Ascending aorta (tissue), 2 donors: Measurements from ENCODE around the gene PICK1. TPM values are rescaled to one million over a fixed set of nuclear protein-coding genes. Genes with fewer than 3 reads are reported as not detected.

Source experiments
- DNase-seq, 2 donors: peaks; one replicate each; pipeline ENCODE4 v3.0.0-alpha.2; 2019; ENCODE audit warnings: low spot score in 2 of 2
- H3K27ac ChIP-seq, 2 donors: fragments of 200-600 bp; sonication (generic); one replicate each; pipeline ENCODE4 v1.5.1; 2016 to 2017; ENCODE audit warnings: mild to moderate bottlenecking in 1 of 2
- H3K27me3 ChIP-seq: fragments of 200-600 bp; sonication (generic); one replicate; pipeline ENCODE4 v1.5.1; 2017
- H3K36me3 ChIP-seq, 2 donors: fragments of 200-600 bp; sonication (generic); one replicate each; pipeline ENCODE4 v1.5.1; 2016
- H3K4me1 ChIP-seq, 2 donors: fragments of 200-600 bp; sonication (generic); one replicate each; pipeline ENCODE4 v1.5.1; 2016 to 2017; ENCODE audit warnings: mild to moderate bottlenecking in 1 of 2
- H3K4me3 ChIP-seq, 2 donors: fragments of 200-600 bp; sonication (generic); one replicate each; pipeline ENCODE4 v1.5.1; 2016 to 2017; ENCODE audit warnings: mild to moderate bottlenecking in 1 of 2
- H3K9me3 ChIP-seq, 2 donors: fragments of 200-600 bp; sonication (generic); one replicate each; pipeline ENCODE4 v1.5.1; 2016
- intact Hi-C: fragments of 100-400 bp; cut with DNase I; formaldehyde crosslinking; loops from one replicate; pipeline ENCODE4 v1.15.1; 2023
- total RNA-seq: library from RNA; depleted of rRNA; stranded (reverse); fragments of >200 nt; gene quantifications from one replicate; pipeline ENCODE4 v1.1.0, GENCODE V29; 2016
- TF ChIP-seq, protein P1 (sequence below), 3 experiments: fragments of 200-600 bp in 2 of 3; fragments of 450-650 bp in 1 of 3; sonication (generic) in 2 of 3; IDR thresholded peaks; one replicate each; pipeline ENCODE4 v1.5.1; 2016 to 2019; ENCODE audit warnings: antibody characterized with exemption in 3 of 3, mild to moderate bottlenecking in 1 of 3, moderate library complexity in 1 of 3

The PICK1 gene
- total RNA-seq, 1 donor from 2014 or later, result 88.1 TPM

DNA sequence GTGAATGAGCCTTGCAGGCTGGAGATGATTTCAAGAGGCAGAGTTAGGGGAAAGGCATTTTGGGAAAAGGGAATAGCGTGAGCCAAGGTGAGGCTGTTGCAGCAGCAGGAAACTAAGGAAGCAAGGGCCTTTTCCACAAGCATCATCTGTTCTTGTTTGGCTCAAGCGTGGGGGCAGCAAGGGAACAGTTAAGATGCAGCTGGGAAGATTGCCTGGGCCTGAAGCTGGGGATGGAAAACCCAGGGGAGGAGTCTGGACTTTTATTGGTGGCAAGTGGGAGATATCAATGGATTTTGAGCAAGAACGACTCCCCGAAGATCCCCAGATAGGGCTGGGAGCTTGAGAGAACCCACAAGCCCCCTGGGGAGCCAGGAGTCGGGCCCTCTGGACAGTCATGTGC is 27.3 kb upstream of the PICK1 start:
- no peaks in the 10 kb centered on the region for H3K9me3 ChIP-seq
- peaks cover 4 to 16% of the 10 kb centered on the region in 2 donors for H3K4me1 ChIP-seq
- no peaks in the 10 kb centered on the region for H3K27me3 ChIP-seq
- H3K27ac ChIP-seq, result no peak overlapping the region
- no peak for DNase-seq
- intact Hi-C loops, result no loop called here
- no peak overlapping the region for H3K4me3 ChIP-seq
- TF ChIP-seq, protein P1, sequence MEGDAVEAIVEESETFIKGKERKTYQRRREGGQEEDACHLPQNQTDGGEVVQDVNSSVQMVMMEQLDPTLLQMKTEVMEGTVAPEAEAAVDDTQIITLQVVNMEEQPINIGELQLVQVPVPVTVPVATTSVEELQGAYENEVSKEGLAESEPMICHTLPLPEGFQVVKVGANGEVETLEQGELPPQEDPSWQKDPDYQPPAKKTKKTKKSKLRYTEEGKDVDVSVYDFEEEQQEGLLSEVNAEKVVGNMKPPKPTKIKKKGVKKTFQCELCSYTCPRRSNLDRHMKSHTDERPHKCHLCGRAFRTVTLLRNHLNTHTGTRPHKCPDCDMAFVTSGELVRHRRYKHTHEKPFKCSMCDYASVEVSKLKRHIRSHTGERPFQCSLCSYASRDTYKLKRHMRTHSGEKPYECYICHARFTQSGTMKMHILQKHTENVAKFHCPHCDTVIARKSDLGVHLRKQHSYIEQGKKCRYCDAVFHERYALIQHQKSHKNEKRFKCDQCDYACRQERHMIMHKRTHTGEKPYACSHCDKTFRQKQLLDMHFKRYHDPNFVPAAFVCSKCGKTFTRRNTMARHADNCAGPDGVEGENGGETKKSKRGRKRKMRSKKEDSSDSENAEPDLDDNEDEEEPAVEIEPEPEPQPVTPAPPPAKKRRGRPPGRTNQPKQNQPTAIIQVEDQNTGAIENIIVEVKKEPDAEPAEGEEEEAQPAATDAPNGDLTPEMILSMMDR (IDR thresholded peaks at IDR 0.05), result no peak
- H3K36me3 ChIP-seq, result no peaks in the 10 kb centered on the region

DNA sequence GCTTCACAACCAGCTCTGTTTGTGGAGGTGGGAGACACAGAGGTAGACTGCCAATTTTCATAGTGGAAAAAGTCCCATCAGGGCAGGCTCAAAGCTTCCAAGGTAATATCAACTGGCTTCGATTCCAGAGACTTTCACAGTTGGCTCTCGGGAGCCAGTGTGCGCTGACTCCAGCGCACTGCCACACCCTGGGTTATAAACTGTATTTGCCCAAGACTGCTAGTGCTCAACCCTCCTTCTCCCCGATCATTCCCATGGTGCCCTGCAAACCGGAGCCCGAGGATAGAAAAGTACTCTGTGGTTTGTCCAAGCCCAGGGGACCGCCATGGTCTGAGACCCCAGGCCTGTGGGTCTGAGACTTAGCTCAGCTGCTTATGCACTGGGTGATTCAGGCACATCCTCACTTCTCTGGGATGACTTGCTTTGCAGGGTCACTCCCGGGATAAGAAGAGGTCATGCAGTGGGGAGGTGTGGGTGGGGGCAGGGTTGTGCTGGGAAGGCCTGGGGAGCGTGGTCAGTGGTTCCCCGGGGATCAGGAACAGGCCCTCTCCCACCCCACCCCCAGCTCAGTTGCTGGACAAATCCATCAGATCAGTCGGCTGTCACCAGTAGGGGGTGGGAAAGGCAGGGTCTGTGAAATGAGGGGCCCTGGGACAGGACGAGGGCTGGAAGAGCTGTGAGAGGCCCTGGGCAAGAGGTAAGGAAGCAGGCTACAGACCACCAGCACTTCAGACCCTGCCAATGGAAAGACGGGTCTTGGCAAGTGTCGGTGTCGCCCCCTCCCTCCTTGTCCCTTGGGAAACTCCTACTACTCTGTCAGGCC is 26.7 kb upstream of the PICK1 start:
- no peaks in the 10 kb centered on the region for H3K36me3 ChIP-seq
- no peaks in the 10 kb centered on the region for H3K9me3 ChIP-seq
- no peak overlapping the region for H3K4me3 ChIP-seq
- H3K4me1 ChIP-seq, result peaks cover 4 to 17% of the 10 kb centered on the region in 2 donors
- H3K27ac ChIP-seq, result no peak overlapping the region
- no peaks in the 10 kb centered on the region for H3K27me3 ChIP-seq
- TF ChIP-seq, protein P1 (IDR thresholded peaks at IDR 0.05), result no peak
- DNase-seq, result no peak
- intact Hi-C loops, result no loop called here

DNA sequence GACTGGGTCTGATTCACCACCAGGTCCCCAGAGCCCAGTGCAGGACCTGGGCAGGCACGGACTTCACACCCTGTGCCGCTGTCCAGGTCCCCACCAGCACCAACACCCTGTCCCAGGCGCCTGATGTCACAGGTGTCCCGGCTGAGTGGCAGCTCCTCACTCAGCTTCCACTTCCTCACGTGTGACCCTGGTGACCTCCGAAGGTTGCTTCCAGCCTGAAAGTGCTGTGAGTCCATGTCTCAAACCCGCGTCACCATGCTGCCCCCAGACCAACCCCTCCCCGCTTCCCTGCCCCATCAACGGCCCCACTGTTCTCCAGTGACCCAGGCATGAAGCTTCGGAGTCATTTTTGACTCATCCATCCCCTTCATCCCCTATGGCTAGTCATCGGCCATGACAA is 25.7 kb upstream of the PICK1 start:
- H3K4me1 ChIP-seq, result peaks cover 4 to 17% of the 10 kb centered on the region in 2 donors
- intact Hi-C loops, result no loop called here
- TF ChIP-seq, protein P1 (IDR thresholded peaks at IDR 0.05), result no peak
- no peak for DNase-seq
- H3K9me3 ChIP-seq, result no peaks in the 10 kb centered on the region
- no peaks in the 10 kb centered on the region for H3K27me3 ChIP-seq
- H3K27ac ChIP-seq, result no peak overlapping the region
- H3K4me3 ChIP-seq, result no peak overlapping the region
- no peaks in the 10 kb centered on the region for H3K36me3 ChIP-seq

DNA sequence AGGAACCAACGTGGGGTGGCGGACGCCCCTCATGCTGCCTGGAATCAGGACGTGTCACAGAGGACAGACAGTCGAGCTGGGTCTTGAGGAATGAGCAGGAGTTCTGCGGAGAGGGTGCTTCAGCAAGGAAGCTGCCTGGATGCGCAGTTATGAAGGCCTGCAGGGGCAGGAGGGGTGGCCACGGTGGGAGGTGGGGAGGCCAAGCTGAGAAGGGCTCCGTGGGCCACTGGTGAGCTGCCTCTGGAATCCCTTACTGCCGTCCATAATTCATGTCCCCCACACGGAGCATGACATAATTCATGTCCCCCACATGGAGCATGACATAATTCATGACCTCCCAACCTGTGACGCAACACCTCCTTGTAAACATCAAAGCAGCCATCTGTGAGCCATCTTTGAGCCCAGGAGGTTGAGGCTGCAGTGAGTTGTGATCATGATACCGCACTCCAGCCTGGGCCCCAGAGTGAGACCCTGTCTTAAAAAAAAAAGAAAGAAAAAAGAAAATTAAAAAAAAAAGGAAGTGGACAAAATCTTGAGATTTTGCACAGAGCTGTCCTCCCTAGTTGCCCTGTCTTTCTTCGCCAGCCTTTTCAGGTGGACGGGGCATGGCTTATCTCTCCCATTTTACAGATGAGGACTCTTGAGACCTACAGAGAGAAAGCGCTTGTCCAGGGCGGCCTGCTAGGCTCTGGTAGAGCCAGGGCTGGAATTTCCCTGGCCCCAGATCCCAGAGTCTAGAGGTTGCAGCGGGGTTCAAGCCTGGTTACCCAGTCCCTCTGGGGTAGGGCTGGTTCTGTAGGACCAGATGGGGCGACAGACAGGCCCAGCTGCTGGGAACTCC is 24.3 kb upstream of the PICK1 start:
- TF ChIP-seq, protein P1 (IDR thresholded peaks at IDR 0.05), result no peak
- H3K27me3 ChIP-seq, result no peaks in the 10 kb centered on the region
- no peak for DNase-seq
- H3K36me3 ChIP-seq, result no peaks in the 10 kb centered on the region
- H3K4me1 ChIP-seq, result peaks cover 4 to 17% of the 10 kb centered on the region in 2 donors
- no peaks in the 10 kb centered on the region for H3K9me3 ChIP-seq
- no peak overlapping the region for H3K4me3 ChIP-seq
- intact Hi-C loops, result no loop called here
- H3K27ac ChIP-seq, result no peak overlapping the region

DNA sequence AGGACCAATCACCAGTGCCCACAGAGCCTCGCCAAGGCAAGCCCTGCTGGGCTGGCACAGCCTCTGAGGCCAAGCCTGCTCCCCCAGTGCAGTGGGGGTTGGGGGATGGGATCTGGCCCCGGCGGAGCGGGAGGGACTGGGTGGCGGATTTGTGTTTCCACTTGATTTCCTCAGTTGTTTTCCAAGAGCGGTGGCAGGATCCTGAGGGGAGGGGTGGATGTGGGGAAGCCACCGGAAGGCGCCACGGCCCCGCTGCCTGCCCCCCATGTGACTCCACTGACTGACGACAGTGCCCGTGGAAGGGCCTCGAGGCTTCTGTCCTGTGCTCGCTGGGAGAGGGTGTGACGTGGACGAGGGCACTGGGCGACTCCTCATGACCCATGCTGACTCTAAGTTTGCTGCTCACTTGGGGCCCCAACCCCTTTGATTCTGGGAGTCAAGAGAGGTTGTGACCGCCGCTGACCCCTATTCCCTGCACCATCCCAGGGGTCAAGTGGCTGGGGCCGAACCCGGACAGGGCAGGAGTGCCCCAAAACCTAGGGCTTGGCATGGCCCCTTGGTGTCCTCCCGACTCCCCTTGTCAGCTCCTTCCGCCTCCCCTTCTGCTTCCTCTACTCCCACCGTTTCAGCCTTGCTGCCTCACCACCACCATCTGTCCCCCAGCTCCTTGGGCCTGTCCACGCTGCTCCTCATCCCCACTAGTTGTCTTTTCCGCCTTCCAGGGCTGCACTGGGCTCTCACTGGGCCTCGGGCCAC is 23.5 kb upstream of the PICK1 start:
- Histone ChIP-seq H3K27me3 (no peaks in the 10 kb centered on the region), H3K27ac (peak overlapping the region in 1 of 2 donors; percentile 21), H3K4me3 (no peak overlapping the region), H3K36me3 (no peaks in the 10 kb centered on the region), H3K4me1 (peaks cover 4 to 17% of the 10 kb centered on the region in 2 donors), H3K9me3 (no peaks in the 10 kb centered on the region)
- DNase-seq, result no peak
- intact Hi-C loops, result no loop called here
- TF ChIP-seq, protein P1 (IDR thresholded peaks at IDR 0.05), result no peak
